CD4-positive, alpha-beta T cell treated with Interferon gamma for 1 hour (primary cell): ENCODE measurements around the gene ZNF205.
"Not testable (repeated sequence)": the region's sequence is repeated elsewhere in the genome, so short reads cannot be mapped to it uniquely, and the experiment has no call there.

Experiments
- DNase-seq: peaks from one replicate; pipeline ENCODE4 v3.0.0-alpha.2; 2020

ZNF205 gene

GRCh38 chr16:3135126-3135715 lies 22.8 kb downstream of the ZNF205 start:
- no peak for DNase-seq

- DNase-seq: no peak
These were observed 24.9 kb downstream of the ZNF205 start for GRCh38 chr16:3137267-3137666.

- DNase-seq: no peak
These were observed 26.0 kb downstream of the ZNF205 start for GRCh38 chr16:3138342-3138741.

GRCh38 chr16:3138823-3139426 lies 26.5 kb downstream of the ZNF205 start:
- DNase-seq: no peak

- DNase-seq: not testable (repeated sequence)
These were observed 27.2 kb downstream of the ZNF205 start for GRCh38 chr16:3139561-3139960.

GRCh38 chr16:3140603-3141427 lies 28.4 kb downstream of the ZNF205 start:
- DNase-seq: no peak

GRCh38 chr16:3141781-3142311 lies 29.5 kb downstream of the ZNF205 start:
- DNase-seq: no peak

GRCh38 chr16:3142327-3142726 lies 29.9 kb downstream of the ZNF205 start:
- DNase-seq: no peak

GRCh38 chr16:3142770-3143169 lies 30.4 kb downstream of the ZNF205 start:
- no peak for DNase-seq

- DNase-seq: no peak
These were observed 30.8 kb downstream of the ZNF205 start for GRCh38 chr16:3143189-3143588.

GRCh38 chr16:3143598-3144320 lies 31.4 kb downstream of the ZNF205 start:
- no peak for DNase-seq

GRCh38 chr16:3144321-3144983 lies 32.1 kb downstream of the ZNF205 start:
- no peak for DNase-seq

- DNase-seq: no peak
These were observed 32.8 kb downstream of the ZNF205 start for GRCh38 chr16:3145151-3145550.

- no peak for DNase-seq
These were observed 33.3 kb downstream of the ZNF205 start for GRCh38 chr16:3145660-3146059.

GRCh38 chr16:3147046-3147756 lies 34.8 kb downstream of the ZNF205 start:
- DNase-seq: no peak

- DNase-seq: no peak
These were observed 35.3 kb downstream of the ZNF205 start for GRCh38 chr16:3147757-3148104.

- DNase-seq: no peak
These were observed 36.1 kb downstream of the ZNF205 start for GRCh38 chr16:3148256-3149192.

- DNase-seq: no peak
These were observed 36.8 kb downstream of the ZNF205 start for GRCh38 chr16:3149193-3149530.

- peak; percentile 53 for DNase-seq
These were observed 37.4 kb downstream of the ZNF205 start for GRCh38 chr16:3149630-3150345.
